H9 (cell line): Measurements from ENCODE around the gene SV2C. TPM values are rescaled to one million over a fixed set of nuclear protein-coding genes. Genes with fewer than 3 reads are reported as not detected.

Source experiments
- DNase-seq: peaks from one replicate; pipeline ENCODE4 v3.0.0-alpha.2; 2017
- H2AFZ ChIP-seq: one replicate; pipeline ENCODE4 v1.6.1; 2013; ENCODE audit warnings: mild to moderate bottlenecking, low read length, control low read depth, moderate library complexity
- H2AK5ac ChIP-seq: 2 replicates; pipeline ENCODE4 v1.6.1; 2013; ENCODE audit warnings: low read length, control low read depth, mixed read lengths; ENCODE audit not compliant: insufficient read length
- H2BK120ac ChIP-seq: one replicate; pipeline ENCODE4 v1.6.1; 2013; ENCODE audit warnings: low read depth, mild to moderate bottlenecking, low read length, control low read depth, inconsistent platforms; ENCODE audit not compliant: poor library complexity, severe bottlenecking
- H2BK12ac ChIP-seq: 2 replicates; pipeline ENCODE4 v1.6.1; 2013; ENCODE audit warnings: low read length, control low read depth, mixed read lengths, low read depth; ENCODE audit not compliant: insufficient read length
- H2BK15ac ChIP-seq: 2 replicates; pipeline ENCODE4 v1.6.1; 2013; ENCODE audit warnings: low read depth, low read length, control low read depth
- H2BK20ac ChIP-seq: one replicate; pipeline ENCODE4 v1.6.1; 2013; ENCODE audit warnings: low read depth, mild to moderate bottlenecking, low read length, control low read depth, inconsistent platforms; ENCODE audit not compliant: poor library complexity, severe bottlenecking
- H2BK5ac ChIP-seq: 2 replicates; pipeline ENCODE4 v1.6.1; 2013; ENCODE audit warnings: low read length, control low read depth, mixed read lengths; ENCODE audit not compliant: insufficient read length
- H3K14ac ChIP-seq: 2 replicates; pipeline ENCODE4 v1.6.1; 2013; ENCODE audit warnings: low read length, control low read depth; ENCODE audit not compliant: insufficient read depth
- H3K18ac ChIP-seq: 2 replicates; pipeline ENCODE4 v1.6.1; 2013; ENCODE audit warnings: low read depth, mild to moderate bottlenecking, mixed read lengths, low read length, control low read depth; ENCODE audit not compliant: insufficient read length
- H3K23ac ChIP-seq: 2 replicates; pipeline ENCODE4 v1.6.1; 2013; ENCODE audit warnings: low read length, control low read depth, mixed read lengths, low read depth; ENCODE audit not compliant: insufficient read length
- H3K23me2 ChIP-seq: 2 replicates; pipeline ENCODE4 v1.6.1; 2013; ENCODE audit warnings: low read depth, mild to moderate bottlenecking, mixed read lengths, low read length, control low read depth; ENCODE audit not compliant: insufficient read length, poor library complexity, severe bottlenecking
- H3K27ac ChIP-seq: 2 replicates; pipeline ENCODE4 v1.5.1; 2013; ENCODE audit warnings: low read length, control low read depth, mixed read lengths, low read depth; ENCODE audit not compliant: insufficient read length
- H3K27me3 ChIP-seq: 2 replicates; pipeline ENCODE4 v1.6.1; 2013; ENCODE audit warnings: low read length, control low read depth, inconsistent platforms; ENCODE audit not compliant: insufficient read depth
- H3K4ac ChIP-seq: 2 replicates; pipeline ENCODE4 v1.6.1; 2013; ENCODE audit warnings: low read depth, mild to moderate bottlenecking, control low read depth, inconsistent platforms, low read length, moderate library complexity
- H3K4me1 ChIP-seq: 2 replicates; pipeline ENCODE4 v1.6.1; 2013; ENCODE audit warnings: low read length, control low read depth, inconsistent platforms; ENCODE audit not compliant: insufficient read depth
- H3K4me2 ChIP-seq: 2 replicates; pipeline ENCODE4 v1.6.1; 2013; ENCODE audit warnings: low read length, control low read depth, mixed read lengths; ENCODE audit not compliant: insufficient read length, insufficient read depth
- H3K56ac ChIP-seq: 2 replicates; pipeline ENCODE4 v1.6.1; 2013; ENCODE audit warnings: low read depth, mild to moderate bottlenecking, mixed read lengths, low read length, control low read depth; ENCODE audit not compliant: insufficient read length
- H3K79me1 ChIP-seq: 2 replicates; pipeline ENCODE4 v1.6.1; 2013; ENCODE audit warnings: low read depth, mild to moderate bottlenecking, moderate library complexity, low read length, control low read depth, inconsistent platforms; ENCODE audit not compliant: insufficient read depth, poor library complexity, severe bottlenecking
- H3K79me2 ChIP-seq: 2 replicates; pipeline ENCODE4 v1.6.1; 2013; ENCODE audit warnings: low read length, control low read depth, inconsistent platforms; ENCODE audit not compliant: insufficient read depth
- H3K9ac ChIP-seq: 2 replicates; pipeline ENCODE4 v1.6.1; 2013; ENCODE audit warnings: low read length, control low read depth, mixed read lengths; ENCODE audit not compliant: insufficient read length; ENCODE audit errors: extremely low read depth
- H3K9me3 ChIP-seq: one replicate; pipeline ENCODE4 v1.6.1; 2013; ENCODE audit warnings: low read depth, low read length, inconsistent platforms; ENCODE audit not compliant: control insufficient read depth
- H3T11ph ChIP-seq: one replicate; pipeline ENCODE4 v1.6.1; 2013; ENCODE audit warnings: mild to moderate bottlenecking, low read length, control low read depth, inconsistent platforms
- H4K20me1 ChIP-seq: one replicate; pipeline ENCODE4 v1.6.1; 2013; ENCODE audit not compliant: control insufficient read depth, insufficient read length, insufficient read depth
- H4K5ac ChIP-seq: 2 replicates; pipeline ENCODE4 v1.6.1; 2013; ENCODE audit warnings: low read depth, mild to moderate bottlenecking, mixed read lengths, low read length, control low read depth; ENCODE audit not compliant: insufficient read length
- H4K8ac ChIP-seq: replicated peaks from 2 replicates; pipeline ENCODE4 v1.6.1; 2013; ENCODE audit warnings: low read length, control low read depth, mixed read lengths, low read depth; ENCODE audit not compliant: insufficient read length
- H4K91ac ChIP-seq: 2 replicates; pipeline ENCODE4 v1.6.1; 2013; ENCODE audit warnings: low read depth, mild to moderate bottlenecking, moderate library complexity, mixed read lengths, low read length, control low read depth; ENCODE audit not compliant: insufficient read length
- H3K27ac Mint-ChIP-seq, 3 experiments: 2 replicates in 2 of 3; 3 replicates in 1 of 3; pipeline ENCODE4 v1.8.0; 2020 to 2021; ENCODE audit warnings: mixed read lengths in 3 of 3, mild to moderate bottlenecking in 1 of 3, moderate library complexity in 1 of 3
- H3K27me3 Mint-ChIP-seq: 2 replicates; pipeline ENCODE4 v1.8.0; 2021; ENCODE audit warnings: low read depth, mild to moderate bottlenecking, moderate library complexity, mixed read lengths
- H3K36me3 Mint-ChIP-seq, 3 experiments: 2 replicates in 2 of 3; 3 replicates in 1 of 3; pipeline ENCODE4 v1.8.0; 2020 to 2021; ENCODE audit warnings: low read depth in 3 of 3, mixed read lengths in 3 of 3; ENCODE audit not compliant: insufficient read depth in 1 of 3
- H3K4me1 Mint-ChIP-seq, 2 experiments: 2 replicates each; pipeline ENCODE4 v1.8.0; 2020; ENCODE audit warnings: mixed read lengths in 2 of 2
- H3K4me3 Mint-ChIP-seq, 2 experiments: 2 replicates in 1 of 2; 3 replicates in 1 of 2; pipeline ENCODE4 v1.8.0; 2020 to 2021; ENCODE audit warnings: mild to moderate bottlenecking in 2 of 2, mixed read lengths in 2 of 2, moderate library complexity in 1 of 2
- H3K9me3 Mint-ChIP-seq, 2 experiments: 2 replicates in 1 of 2; 3 replicates in 1 of 2; pipeline ENCODE4 v1.8.0; 2020; ENCODE audit warnings: mild to moderate bottlenecking in 2 of 2, mixed read lengths in 2 of 2, moderate library complexity in 1 of 2
- WGBS: extraction: QIAGEN DNeasy Blood & Tissue Kit; methylation state at CpG from one replicate; pipeline ENCODE4 v1.1.7; 2013; ENCODE audit warnings: missing lambda C conversion rate, low lambda C conversion rate, mixed read lengths; ENCODE audit not compliant: insufficient read length; ENCODE audit errors: extremely low coverage; 5-methylcytosine and 5-hydroxymethylcytosine counted together
- total RNA-seq: library from RNA; stranded (reverse); gene quantifications from 2 replicates; pipeline ENCODE4 v1.2.1, GENCODE V29; 2021
- TF ChIP-seq, protein P1 (sequence below): fragments of 200-600 bp; sonication (generic); conservative IDR thresholded peaks from 3 replicates; pipeline ENCODE4 v1.8.0; 2021; ENCODE audit warnings: antibody characterized with exemption, mild to moderate bottlenecking

Gene SV2C
- total RNA-seq, 1 experiment from 2014 or later, result 0.09 TPM

DNA sequence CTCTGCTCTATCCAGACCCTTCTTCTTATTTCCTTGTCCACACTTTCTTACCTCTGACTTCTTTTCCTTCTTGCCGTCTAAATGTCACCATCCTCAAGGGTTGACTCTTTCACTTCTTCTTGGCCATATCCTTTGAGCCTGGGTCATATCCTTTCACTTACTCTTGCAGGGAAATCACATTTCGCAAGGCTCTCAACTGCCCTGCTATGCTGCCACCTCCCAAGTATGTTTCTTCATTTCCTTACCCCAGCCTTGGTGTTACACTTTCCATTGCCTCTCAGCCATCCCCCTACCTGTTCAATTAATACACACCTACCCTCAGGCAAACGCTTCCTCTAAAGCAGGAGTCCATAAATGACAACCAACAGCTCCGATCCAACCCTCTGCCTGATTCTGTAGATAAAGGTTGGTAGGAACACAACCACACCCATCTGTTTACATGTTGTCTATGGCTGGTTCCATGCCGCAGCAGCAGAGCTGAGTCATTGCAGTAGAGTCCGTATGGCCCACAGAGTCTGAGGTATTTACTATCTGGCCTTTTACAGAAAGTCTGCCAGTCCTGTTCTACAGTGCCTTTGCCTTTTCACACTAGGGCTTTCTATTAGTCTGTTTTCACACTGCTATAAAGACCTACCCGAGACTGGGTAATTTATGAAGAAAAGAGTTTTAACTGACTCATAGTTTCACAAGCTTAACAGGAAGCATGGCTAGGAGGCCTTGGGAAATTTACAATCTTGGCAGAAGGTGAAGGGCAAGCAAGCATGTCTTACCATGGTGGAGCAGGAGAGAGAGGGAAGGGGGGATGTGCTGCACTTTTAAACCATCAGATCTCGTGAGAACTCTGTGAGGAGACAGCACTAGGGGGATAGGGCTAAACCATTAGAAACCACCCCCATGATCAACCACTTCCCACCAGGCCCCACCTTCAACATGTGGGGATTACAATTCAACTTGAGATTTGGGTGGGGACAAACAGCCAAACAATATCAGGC is 97.9 kb downstream of the SV2C start:
- H2BK120ac ChIP-seq, result no peak overlapping the region
- H3K4ac ChIP-seq, result no peak overlapping the region
- H2BK12ac ChIP-seq, result no peak overlapping the region
- H3K23ac ChIP-seq, result no peak overlapping the region
- no peaks in the 10 kb centered on the region for H3K9me3 ChIP-seq
- H2AK5ac ChIP-seq, result no peak overlapping the region
- Mint-ChIP-seq H3K27me3 (no peaks in the 10 kb centered on the region), H3K27ac (no peak overlapping the region), H3K9me3 (peaks cover 9 to 14% of the 10 kb centered on the region in 2 experiments), H3K4me1 (peaks cover under 1 to 4% of the 10 kb centered on the region in 2 experiments; a peak in 2 of 4 replicates), H3K36me3 (peaks cover 5 to 8% (median 5%) of the 10 kb centered on the region in 3 experiments), H3K4me3 (no peak overlapping the region)
- H4K8ac ChIP-seq, result no peak overlapping the region
- no peaks in the 10 kb centered on the region for H3K4me1 ChIP-seq
- no peak overlapping the region for H3K4me2 ChIP-seq
- H3K18ac ChIP-seq, result no peak overlapping the region
- H2BK15ac ChIP-seq, result no peak overlapping the region
- no peak overlapping the region for H3K9ac ChIP-seq
- TF ChIP-seq, protein P1, sequence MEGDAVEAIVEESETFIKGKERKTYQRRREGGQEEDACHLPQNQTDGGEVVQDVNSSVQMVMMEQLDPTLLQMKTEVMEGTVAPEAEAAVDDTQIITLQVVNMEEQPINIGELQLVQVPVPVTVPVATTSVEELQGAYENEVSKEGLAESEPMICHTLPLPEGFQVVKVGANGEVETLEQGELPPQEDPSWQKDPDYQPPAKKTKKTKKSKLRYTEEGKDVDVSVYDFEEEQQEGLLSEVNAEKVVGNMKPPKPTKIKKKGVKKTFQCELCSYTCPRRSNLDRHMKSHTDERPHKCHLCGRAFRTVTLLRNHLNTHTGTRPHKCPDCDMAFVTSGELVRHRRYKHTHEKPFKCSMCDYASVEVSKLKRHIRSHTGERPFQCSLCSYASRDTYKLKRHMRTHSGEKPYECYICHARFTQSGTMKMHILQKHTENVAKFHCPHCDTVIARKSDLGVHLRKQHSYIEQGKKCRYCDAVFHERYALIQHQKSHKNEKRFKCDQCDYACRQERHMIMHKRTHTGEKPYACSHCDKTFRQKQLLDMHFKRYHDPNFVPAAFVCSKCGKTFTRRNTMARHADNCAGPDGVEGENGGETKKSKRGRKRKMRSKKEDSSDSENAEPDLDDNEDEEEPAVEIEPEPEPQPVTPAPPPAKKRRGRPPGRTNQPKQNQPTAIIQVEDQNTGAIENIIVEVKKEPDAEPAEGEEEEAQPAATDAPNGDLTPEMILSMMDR, result no peak
- no peaks in the 10 kb centered on the region for H3K79me2 ChIP-seq
- no CpG with 5 or more reads among the region's 8 CpGs for WGBS
- H4K5ac ChIP-seq, result no peak overlapping the region
- H3K23me2 ChIP-seq, result no peaks in the 10 kb centered on the region
- no peaks in the 10 kb centered on the region for H3K79me1 ChIP-seq
- no peak overlapping the region for H3K14ac ChIP-seq
- no peak for DNase-seq
- H3K27me3 ChIP-seq, result no peaks in the 10 kb centered on the region
- no peak overlapping the region for H3K56ac ChIP-seq
- no peaks in the 10 kb centered on the region for H4K20me1 ChIP-seq
- no peak overlapping the region for H3T11ph ChIP-seq
- H2AFZ ChIP-seq, result no peak overlapping the region
- H3K27ac ChIP-seq, result no peak overlapping the region
- no peak overlapping the region for H2BK20ac ChIP-seq
- no peak overlapping the region for H2BK5ac ChIP-seq
- H4K91ac ChIP-seq, result no peak overlapping the region
